GM21529 (cell line): ENCODE data around the gene RTEL1.
"Not testable (repeated sequence)": the region's sequence is repeated elsewhere in the genome, so short reads cannot be mapped to it uniquely, and the experiment has no call there.

Source experiments
- ATAC-seq: cut with Tn5 transposase; IDR thresholded peaks from one replicate; pipeline ENCODE4 v1.9.1; 2021; ENCODE audit not compliant: unreplicated experiment

The RTEL1 gene, protein sequence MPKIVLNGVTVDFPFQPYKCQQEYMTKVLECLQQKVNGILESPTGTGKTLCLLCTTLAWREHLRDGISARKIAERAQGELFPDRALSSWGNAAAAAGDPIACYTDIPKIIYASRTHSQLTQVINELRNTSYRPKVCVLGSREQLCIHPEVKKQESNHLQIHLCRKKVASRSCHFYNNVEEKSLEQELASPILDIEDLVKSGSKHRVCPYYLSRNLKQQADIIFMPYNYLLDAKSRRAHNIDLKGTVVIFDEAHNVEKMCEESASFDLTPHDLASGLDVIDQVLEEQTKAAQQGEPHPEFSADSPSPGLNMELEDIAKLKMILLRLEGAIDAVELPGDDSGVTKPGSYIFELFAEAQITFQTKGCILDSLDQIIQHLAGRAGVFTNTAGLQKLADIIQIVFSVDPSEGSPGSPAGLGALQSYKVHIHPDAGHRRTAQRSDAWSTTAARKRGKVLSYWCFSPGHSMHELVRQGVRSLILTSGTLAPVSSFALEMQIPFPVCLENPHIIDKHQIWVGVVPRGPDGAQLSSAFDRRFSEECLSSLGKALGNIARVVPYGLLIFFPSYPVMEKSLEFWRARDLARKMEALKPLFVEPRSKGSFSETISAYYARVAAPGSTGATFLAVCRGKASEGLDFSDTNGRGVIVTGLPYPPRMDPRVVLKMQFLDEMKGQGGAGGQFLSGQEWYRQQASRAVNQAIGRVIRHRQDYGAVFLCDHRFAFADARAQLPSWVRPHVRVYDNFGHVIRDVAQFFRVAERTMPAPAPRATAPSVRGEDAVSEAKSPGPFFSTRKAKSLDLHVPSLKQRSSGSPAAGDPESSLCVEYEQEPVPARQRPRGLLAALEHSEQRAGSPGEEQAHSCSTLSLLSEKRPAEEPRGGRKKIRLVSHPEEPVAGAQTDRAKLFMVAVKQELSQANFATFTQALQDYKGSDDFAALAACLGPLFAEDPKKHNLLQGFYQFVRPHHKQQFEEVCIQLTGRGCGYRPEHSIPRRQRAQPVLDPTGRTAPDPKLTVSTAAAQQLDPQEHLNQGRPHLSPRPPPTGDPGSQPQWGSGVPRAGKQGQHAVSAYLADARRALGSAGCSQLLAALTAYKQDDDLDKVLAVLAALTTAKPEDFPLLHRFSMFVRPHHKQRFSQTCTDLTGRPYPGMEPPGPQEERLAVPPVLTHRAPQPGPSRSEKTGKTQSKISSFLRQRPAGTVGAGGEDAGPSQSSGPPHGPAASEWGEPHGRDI (N-terminal part only)

DNA sequence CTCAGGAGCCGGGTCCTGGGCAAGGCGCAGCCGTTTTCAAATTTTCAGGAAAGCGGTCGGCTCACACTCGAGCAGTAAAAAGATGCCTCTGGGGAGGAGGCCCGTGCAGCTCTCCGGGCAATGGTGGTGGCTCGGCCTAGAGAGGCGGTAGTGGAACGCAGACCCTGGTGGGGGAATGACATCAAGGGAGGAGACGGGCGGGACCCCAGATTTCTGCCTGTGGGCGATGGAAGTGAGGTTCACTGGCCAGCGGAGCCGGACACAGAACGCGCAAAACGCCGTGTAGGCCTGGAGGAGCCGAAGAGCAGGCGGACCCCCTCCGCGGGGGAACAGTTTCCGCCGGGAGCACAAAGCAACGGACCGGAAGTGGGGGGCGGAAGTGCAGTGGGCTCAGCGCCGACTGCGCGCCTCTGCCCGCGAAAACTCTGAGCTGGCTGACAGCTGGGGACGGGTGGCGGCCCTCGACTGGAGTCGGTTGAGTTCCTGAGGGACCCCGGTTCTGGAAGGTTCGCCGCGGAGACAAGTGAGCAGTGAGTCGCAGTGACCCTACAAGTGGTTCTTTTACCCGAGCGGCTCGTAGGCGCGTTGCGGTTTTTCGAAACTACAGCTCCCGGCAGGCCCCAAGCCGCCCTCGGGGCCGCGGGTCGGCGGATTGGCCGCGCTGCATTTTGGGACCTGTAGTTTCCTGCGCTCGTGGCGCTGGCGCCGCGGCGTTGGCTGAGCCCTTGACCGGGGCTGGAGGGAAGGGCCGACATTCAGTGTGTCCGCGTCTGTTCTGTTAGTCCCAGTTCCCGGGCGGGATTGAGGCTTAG lies at the start of gene RTEL1:
RTEL1 (plus strand) TSS at position 376 of the 812 bp plus-strand sequence. CDS start 1,091 bp downstream, outside the sequence.
- ATAC-seq = peak; percentile 76

DNA sequence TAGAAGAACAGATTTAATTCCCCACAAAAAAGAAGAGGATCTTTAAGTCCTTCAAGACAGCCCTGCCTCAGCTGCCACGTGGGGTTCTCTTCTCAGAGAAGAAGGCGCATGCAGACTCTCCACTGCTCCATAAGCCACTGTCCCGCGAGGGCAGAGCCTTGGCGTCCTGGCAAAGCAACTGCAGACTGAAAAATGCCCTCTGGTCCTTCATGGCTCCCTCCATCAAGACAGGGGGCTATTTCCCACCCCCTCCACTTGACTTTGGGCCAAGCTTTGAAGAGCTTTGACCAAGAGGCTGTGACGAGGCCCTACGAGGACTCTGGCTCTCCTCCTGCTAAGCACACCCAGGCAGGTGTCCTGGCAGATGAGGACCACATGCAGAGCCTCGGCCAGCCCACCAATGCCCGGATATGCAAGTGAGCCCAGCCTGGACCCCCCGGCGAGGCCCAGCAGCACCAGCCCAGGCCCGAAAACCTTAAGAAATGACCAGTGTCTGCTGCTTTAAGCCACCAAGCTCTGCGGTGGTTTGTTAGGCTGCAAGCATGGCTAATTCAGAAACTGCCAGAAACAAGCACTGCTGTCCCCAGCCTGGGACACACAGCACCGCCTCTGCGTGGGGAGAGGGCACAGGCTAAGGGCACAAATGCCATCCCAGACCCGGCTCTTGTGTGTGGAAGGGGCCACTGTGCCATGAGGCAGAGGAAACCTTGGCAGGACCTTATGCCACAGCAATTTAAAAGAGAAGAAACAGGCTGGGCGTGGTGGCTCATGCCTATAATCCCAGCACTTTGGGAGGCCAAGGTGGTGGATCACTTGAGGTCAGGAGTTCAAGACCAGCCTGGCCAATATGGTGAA lies 47.3 kb upstream of the RTEL1 start:
- no peak for ATAC-seq

DNA sequence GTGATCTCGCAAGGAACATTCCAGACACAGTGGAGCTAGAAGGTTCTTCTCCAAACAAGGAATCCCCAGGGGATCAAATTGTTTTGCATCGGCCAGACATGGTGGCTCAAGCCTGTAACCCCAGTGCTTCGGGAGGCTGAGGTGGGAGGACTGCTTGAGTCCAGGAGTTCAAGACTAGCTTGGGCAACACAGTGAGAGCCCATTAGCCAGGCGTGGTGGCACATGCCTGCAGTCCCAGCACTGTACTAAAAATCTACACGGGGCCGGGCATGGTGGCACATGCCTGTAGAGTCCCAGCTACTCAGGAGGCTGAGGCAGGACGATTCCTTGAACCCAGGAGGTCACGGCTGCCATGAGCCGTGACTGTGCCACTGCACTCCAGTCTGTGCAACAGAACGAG lies 46.5 kb upstream of the RTEL1 start:
- ATAC-seq = no peak

DNA sequence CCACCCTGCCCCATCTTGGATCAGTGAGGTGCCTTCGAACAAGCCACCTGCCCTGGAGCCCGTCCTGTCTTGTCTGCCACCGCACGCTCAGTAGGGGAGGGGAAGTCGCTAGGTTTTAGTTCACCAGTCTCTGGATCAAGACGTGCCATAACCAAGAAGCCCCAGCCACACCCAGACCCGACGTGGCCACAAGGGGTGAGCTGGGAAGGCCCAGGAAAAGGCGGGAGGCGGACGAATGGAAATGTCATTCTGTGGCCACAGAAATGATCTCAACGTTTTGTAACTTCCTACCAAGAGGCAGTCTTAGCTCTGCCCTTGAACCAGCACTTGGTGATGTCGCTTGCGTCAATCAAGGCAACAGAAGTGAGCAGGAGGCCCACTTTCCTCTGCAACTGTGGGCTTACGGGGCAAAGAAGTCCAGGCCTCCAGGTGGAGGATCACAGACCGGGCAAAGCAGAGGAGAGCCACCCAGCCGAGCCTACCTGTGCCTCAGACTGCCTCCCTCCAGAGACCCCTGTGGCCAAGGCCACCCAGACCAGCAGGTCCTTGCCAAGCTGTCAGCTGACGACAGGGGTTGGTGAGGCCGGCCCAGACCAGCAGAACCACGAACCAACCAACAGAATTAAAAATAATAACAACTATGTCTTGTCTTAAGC lies 45.7 kb upstream of the RTEL1 start:
- no peak for ATAC-seq

DNA sequence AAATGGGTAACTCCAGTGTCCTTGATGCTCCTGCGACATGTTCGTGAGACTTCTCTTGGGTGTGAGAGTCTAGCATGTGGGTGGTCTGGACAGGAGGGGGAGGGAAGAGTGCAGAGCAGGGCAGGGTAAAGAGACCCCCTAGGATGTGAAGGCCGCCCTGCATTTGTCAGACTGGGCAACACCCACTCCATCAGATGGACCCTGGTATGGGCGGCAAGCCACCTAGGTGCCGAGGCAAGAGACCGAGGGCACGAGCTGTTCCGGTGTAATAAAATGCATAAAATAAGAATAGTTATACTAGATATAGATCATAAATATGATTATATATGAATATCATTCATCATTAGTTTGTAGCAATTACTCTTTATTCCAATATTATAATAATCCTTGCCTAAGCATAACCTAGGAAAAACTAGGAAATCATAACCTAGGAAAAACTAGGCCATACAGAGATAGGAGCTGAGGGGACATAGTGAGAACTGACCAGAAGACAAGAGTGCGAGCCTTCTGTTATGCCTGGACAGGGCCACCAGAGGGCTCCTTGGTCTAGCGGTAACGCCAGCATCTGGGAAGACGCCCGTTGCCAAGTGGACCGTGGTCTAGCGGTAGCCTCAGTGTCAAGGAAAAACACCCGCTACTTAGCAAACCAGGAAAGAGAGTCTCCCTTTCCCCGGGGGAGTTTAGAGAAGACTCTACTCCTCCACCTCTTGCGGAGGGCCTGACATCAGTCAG lies 44.1 kb upstream of the RTEL1 start:
- not testable (repeated sequence) for ATAC-seq

DNA sequence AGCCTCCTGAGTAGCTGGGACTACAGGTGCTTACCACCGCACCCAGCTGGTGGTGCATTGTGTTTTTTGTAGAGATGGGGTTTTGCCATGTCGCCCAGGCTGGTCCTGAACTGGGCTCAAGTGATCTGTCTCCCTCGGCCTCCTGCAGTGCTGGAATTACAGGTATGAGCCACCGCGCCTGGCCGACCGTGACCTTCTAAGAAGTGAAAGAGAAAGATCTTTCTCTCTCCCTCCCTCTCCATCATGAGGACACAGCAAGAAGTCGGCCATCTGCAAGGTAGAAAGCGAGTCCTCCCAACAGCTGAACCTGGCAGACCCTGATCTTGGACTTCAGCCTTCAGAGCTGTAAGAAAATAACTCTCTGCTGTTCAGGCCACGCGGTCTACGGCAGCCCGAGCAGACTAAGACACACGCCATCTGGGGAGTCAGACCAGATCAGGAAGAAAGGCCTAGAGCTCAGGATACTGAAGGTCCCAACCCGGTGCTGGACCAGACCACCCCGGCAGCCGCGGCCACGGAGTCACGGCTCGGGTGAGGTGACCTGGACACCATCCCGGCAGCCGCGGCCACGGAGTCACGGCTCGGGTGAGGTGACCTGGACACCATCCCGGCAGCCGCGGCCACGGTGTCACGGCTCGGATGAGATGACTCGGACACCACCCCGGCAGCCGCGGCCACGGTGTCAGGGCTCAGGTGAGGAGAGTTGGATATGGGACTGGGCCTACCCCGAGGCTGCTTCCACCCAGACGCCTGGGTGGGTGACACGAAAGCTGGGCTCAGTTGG lies 40.8 kb upstream of the RTEL1 start:
- no peak for ATAC-seq

DNA sequence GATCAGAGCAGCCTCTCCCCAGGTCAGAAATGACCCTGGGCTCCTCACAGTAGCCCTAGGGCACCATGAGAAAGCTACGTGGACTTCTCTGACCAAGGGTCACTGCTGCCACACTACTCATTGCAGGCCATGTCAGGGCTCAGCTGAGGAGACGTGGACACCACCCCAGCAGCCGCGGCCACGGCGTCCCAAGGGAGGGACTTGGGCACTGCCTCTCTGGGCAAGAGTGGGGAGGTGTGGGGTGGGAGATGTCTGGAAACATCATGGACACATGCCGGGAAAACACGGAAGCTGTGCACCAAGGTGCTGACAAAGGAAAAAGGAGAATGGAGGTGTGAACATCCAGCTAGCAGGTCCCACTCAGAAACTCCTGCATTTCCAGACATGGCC lies 40.2 kb upstream of the RTEL1 start:
- no peak for ATAC-seq

DNA sequence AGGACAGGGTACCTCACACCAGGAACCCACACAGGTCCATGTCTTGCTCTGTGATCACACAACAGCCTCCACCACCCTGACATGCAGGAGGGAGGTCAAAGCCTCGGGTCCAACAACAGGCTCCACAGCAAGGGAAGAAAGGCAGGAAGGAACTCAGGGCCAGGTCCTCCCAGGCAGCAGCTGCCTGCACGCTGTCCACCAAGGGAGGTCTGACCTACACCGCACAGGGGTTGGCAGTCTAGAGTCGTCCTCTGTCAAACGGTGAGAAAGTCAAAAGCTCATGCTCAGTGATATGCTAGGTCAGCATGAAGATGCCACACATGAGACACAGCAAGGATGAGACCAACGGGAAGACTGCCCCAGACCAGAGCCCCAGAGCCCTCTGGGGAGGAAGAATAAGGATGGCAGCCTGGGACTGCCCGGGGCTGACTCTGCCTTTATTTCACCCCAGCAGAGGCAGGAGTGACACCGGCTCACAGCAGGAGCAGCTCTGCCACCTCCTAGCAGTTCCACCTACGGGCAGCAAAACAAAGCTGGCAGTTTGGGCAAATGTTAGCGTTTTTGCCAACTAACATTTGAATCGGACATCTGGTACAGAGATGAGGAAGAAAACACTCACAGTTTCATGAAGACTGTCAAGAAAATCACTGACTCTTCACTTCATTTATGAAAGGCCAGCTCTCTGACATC lies 39.7 kb upstream of the RTEL1 start:
- ATAC-seq = no peak

DNA sequence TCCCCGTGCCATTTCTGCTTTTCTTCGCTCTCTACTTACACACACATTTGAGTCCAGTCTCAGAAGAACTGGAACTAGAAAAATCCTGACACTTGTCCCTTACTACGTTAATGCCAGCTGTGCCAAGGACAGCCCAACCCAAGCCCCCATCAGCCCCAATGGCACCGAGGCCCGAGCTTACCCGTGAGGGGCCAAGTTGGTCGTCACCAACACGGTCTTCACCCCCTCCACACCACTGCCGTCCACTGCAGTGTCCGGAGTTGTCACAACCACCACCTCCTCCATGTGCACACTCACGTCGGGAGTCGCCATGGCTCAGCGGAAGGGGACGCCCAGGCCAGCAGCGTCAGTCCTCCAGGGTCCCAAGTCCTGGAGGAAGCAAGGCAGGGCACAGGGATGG lies 39.0 kb upstream of the RTEL1 start:
- ATAC-seq = no peak

DNA sequence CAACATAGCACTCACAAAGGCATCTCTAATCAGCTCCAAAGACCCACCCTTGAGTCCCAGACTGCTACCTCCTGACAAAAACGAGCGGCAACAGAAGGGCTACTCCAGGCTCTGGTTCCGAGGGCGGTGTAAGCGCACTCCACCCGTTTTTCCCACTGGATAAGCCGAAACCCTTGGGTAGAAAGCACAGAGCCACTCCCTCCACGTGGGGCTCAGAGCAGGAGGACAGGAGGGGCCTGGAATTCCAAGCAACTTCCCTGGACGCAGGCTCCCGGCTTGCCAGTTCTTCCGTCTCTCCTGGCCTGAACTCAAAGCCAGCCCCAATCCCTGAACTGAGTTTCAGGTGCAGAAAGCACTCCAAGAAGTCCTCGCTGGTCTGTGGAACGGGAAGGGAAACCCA lies 38.6 kb upstream of the RTEL1 start:
- no peak for ATAC-seq

DNA sequence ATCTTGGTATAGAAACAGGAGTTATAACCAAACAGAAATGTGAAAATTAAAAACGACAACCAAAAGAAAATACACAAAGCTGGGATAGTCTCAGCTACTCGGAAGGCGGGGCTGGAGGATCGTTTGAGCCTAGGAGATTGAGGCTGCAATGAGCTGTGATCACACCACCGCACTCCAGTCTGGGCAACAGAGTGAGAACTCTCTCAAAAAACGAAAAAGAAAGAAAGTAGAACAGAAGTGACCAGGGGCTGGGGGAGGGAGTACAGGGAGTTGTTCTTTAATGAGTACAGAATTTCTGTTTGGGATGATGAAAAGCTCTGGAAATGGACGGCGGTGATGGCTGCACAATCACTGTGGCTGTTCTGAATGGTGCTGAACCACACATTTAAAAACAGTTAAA lies 37.1 kb upstream of the RTEL1 start:
- ATAC-seq = no peak

DNA sequence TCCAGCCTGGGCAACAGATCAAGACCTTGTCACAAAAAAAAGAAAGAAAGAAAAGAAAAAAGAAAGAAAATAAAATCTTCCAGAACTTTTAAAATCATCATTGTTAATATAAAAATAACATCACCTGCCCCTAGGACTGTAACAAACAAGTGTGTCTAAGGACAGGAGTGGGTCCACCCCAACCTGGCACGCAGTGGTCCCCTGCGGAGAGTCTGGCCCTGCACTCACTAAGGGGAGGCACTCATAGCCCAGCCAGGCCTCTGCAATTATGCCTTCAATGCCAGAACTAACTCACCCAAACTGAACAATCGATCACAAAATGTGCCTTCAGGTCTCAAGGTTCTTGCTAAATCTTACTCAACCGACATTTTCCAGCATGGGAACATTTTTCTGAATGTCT lies 36.0 kb upstream of the RTEL1 start:
- ATAC-seq = no peak

DNA sequence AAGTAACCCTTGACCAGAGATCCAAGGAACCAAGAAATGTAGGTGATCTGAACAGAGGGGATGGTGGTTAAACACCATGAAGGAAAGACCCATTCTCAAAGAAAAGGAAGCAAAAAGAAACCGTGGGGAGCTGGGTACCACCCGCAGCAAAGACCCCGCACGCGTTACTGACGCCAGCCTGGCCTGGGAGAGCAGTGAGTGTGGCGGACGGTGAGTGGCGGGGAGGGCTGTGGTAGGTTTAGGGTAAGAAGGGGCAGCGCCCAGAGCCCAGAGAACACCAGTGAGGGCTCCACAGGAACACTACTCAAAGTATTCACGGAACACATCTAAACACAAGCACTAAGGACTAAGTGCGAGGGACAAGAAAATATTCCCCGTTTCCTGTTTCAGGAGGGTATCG lies 35.4 kb upstream of the RTEL1 start:
- no peak for ATAC-seq

DNA sequence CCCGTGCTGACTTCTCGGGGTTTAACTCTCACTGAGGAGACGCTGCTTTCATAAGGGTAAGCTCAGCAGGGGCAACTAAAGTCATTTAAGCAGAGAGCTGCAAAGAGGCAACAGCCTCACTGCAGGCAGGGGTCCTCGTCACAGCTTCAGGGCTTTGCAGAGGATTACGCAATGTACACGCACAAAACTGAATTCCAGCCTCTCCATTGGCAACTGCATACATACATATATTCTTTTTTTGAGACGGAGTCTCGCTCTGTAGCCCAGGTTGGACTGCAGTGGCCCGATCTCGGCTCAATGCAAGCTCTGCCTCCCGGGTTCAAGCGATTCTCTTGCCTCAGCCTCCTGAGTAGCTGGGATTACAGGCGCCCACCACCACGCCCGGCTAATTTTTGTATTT lies 33.6 kb upstream of the RTEL1 start:
- no peak for ATAC-seq

DNA sequence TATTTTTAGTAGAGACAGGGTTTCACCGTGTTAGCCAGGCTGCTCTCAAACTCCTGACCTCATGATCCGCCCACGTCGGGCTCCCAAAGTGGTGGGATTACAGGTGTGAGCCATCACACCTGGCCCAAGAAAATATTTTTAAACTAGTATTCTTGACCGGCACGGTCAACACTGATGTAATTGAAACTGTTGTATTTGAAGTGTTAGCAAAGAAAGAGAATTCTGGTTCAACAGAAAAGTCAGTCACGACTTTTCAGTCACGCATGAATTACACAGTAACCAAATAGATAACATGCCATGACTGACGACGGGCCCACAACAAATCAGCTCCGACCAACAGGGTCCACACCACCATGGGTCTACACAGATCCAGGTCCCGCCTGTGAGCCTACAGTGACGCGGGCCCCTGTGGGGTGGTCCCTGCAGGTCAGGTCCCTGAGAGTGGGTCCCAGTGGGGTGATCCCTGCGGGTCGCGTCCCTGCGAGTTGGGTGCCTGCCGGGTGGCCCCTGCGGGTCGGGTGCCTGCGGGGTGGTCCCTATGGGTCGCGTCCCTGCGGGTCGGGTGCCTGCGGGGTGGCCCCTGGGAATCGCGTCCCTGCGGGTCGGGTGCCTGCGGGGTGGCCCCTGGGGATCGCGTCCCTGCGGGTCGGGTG lies 32.2 kb upstream of the RTEL1 start:
- no peak for ATAC-seq

DNA sequence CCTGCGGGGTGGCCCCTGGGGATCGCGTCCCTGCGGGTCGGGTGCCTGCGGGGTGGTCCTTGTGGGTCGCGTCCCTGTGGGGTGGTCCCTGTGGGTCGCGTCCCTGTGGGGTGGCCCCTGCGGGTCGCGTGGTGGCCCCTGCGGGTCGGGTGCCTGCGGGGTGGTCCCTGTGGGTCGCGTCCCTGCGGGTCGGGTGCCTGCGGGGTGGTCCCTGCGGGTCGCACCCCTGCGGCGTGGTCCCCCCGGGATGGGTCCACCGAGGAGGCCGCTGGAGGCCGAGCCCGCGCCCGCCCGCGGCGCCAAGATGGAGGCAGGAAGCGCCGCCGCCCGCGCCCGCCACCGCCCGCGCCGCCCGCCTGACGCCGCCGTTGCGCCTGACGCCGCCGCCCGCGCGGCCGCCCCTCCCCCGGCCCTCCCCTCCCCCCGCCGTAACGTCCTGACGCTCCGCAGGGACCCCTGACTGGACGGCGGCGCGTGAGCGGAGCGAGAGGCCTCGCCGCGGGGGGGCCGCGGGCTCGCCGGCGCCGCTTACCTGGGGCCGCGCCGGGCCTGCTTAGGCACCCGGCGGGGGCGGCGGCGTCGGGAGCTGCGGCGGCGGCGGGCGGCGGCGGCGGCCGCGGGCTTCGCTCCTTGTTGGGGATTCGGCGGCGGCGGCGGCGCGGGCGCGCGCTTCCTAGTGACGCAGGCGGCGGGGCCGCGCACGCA lies 31.5 kb upstream of the RTEL1 start, which contains the start of gene GMEB2:
GMEB2 (minus strand) TSS at position 678 of the 705 bp plus-strand sequence. CDS start 7,704 bp downstream, outside the sequence.
- peak; percentile 44 for ATAC-seq
